ENCODE data around the gene PFKFB4.

GRCh38 chr3:48595526-48596121, 39.0 kb upstream of the PFKFB4 start:
- no peak for TF ChIP-seq CTCF (IDR thresholded peaks at IDR 0.05; ENCODE audit: borderline replicate concordance, extremely low read depth, low read length, poor library complexity, severe bottlenecking)
- no peak for TF ChIP-seq EZH2 (IDR thresholded peaks at IDR 0.05; ENCODE audit: borderline replicate concordance, low read depth, low read length, severe bottlenecking)
